GM23248 (cell line): ENCODE measurements around the gene WDR27. TPM values are rescaled to one million over a fixed set of nuclear protein-coding genes. Genes with fewer than 3 reads are reported as not detected.

Experiments used
- DNase-seq: peaks from one replicate; pipeline ENCODE4 v3.0.0-alpha.2; 2015
- H2AFZ ChIP-seq: fragments of 200-600 bp; sonication (generic); 2 replicates; pipeline ENCODE4 v1.6.1; 2016; ENCODE audit warnings: antibody characterized with exemption
- H3F3A ChIP-seq: fragments of 200-600 bp; sonication (generic); 2 replicates; pipeline ENCODE4 v1.6.1; 2016; ENCODE audit warnings: mild to moderate bottlenecking, antibody characterized with exemption, mixed run types; ENCODE audit not compliant: insufficient read depth
- H3K27ac ChIP-seq: fragments of 200-600 bp; sonication (generic); 2 replicates; pipeline ENCODE4 v1.5.1; 2016; ENCODE audit warnings: mild to moderate bottlenecking
- H3K27me3 ChIP-seq: fragments of 200-600 bp; sonication (generic); replicated peaks from 2 replicates; pipeline ENCODE4 v1.6.1; 2016; ENCODE audit warnings: mild to moderate bottlenecking; ENCODE audit not compliant: insufficient read depth
- H3K36me3 ChIP-seq: fragments of 200-600 bp; sonication (generic); 2 replicates; pipeline ENCODE4 v1.6.1; 2016; ENCODE audit warnings: low read depth, mild to moderate bottlenecking
- H3K4me1 ChIP-seq: fragments of 200-600 bp; sonication (generic); 2 replicates; pipeline ENCODE4 v1.6.1; 2016; ENCODE audit warnings: mild to moderate bottlenecking; ENCODE audit not compliant: insufficient read depth
- H3K4me2 ChIP-seq: fragments of 200-600 bp; sonication (generic); one replicate; pipeline ENCODE4 v1.6.1; 2016; ENCODE audit warnings: mild to moderate bottlenecking; ENCODE audit not compliant: unreplicated experiment
- H3K4me3 ChIP-seq: fragments of 200-600 bp; sonication (generic); 2 replicates; pipeline ENCODE4 v1.5.1; 2016; ENCODE audit warnings: mild to moderate bottlenecking
- H3K79me2 ChIP-seq: fragments of 200-600 bp; sonication (generic); 2 replicates; pipeline ENCODE4 v1.6.1; 2016; ENCODE audit warnings: mild to moderate bottlenecking; ENCODE audit not compliant: insufficient read depth
- H3K9ac ChIP-seq: fragments of 200-600 bp; sonication (generic); 2 replicates; pipeline ENCODE4 v1.6.1; 2016; ENCODE audit warnings: mild to moderate bottlenecking
- H3K9me2 ChIP-seq: fragments of 200-600 bp; sonication (generic); 2 replicates; pipeline ENCODE4 v1.6.1; 2016; ENCODE audit warnings: mixed run types, mild to moderate bottlenecking, moderate library complexity; ENCODE audit not compliant: insufficient read depth
- H3K9me3 ChIP-seq: fragments of 200-600 bp; sonication (generic); one replicate; pipeline ENCODE4 v1.6.1; 2017; ENCODE audit warnings: low read depth
- H4K20me1 ChIP-seq: fragments of 200-600 bp; sonication (generic); 2 replicates; pipeline ENCODE4 v1.6.0; 2016; ENCODE audit not compliant: insufficient read depth
- EZH2 ChIP-seq: fragments of 200-600 bp; sonication (generic); IDR thresholded peaks from 2 replicates; pipeline ENCODE4 v1.6.1; 2018; ENCODE audit warnings: antibody characterized with exemption, mild to moderate bottlenecking; ENCODE audit not compliant: insufficient read depth, poor library complexity, severe bottlenecking
- EZH2phosphoT487 ChIP-seq: fragments of 200-600 bp; sonication (generic); IDR thresholded peaks from 2 replicates; pipeline ENCODE4 v1.6.1; 2018; ENCODE audit warnings: antibody characterized with exemption, moderate library complexity, mild to moderate bottlenecking, low read depth; ENCODE audit not compliant: insufficient read depth
- WGBS, 2 experiments: methylation state at CpG; one replicate each; pipeline ENCODE4 v1.1.6; 2015 to 2017; ENCODE audit warnings: low lambda C conversion rate in 2 of 2, low coverage in 1 of 2; ENCODE audit errors: missing lambda C conversion rate in 2 of 2; 5-methylcytosine and 5-hydroxymethylcytosine counted together
- in situ Hi-C: fragments of 300-500 bp; cut with MboI; formaldehyde crosslinking; loops from 2 replicates; pipeline ENCODE4 v1.15.0; 2020
- polyA plus RNA-seq: library from polyadenylated mRNA; unstranded; fragments of >200 nt; fragmentation: Nextera tagmentation; extraction: Ambion mirVana; gene quantifications from 2 replicates; pipeline ENCODE4 v1.2.1, GENCODE V29; 2016
- total RNA-seq: library from RNA; depleted of rRNA; stranded (reverse); fragments of >200 nt; shearing (Covaris generic); gene quantifications from 2 replicates; pipeline ENCODE4 v1.2.3, GENCODE V29; 2014

The WDR27 gene
- total and polyA plus RNA-seq, 2 experiments from 2014 or later = 9.2 to 9.3 TPM

- H2AFZ ChIP-seq = no peak overlapping the region
- in situ Hi-C loops = loop anchor here (25.0 kb wide), 1 partner anchor 727 kb away; no protein-coding TSS in a partner anchor
- H3K27me3 ChIP-seq = no peaks in the 10 kb centered on the region
- H3K79me2 ChIP-seq = no peaks in the 10 kb centered on the region
- H3K27ac ChIP-seq = no peak overlapping the region
- H3K9ac ChIP-seq = no peak overlapping the region
- WGBS, 2 experiments = 83% methylated on average over 21 of the region's 21 CpGs
- no peaks in the 10 kb centered on the region for H4K20me1 ChIP-seq
- no peaks in the 10 kb centered on the region for H3K4me1 ChIP-seq
- H3K9me2 ChIP-seq = no peaks in the 10 kb centered on the region
- no peaks in the 10 kb centered on the region for H3F3A ChIP-seq
- H3K4me3 ChIP-seq = no peak overlapping the region
- no peak overlapping the region for H3K4me2 ChIP-seq
- no peaks in the 10 kb centered on the region for H3K9me3 ChIP-seq
- no peaks in the 10 kb centered on the region for H3K36me3 ChIP-seq
- no peak for TF ChIP-seq EZH2
- TF ChIP-seq EZH2phosphoT487 = no peak
- no peak for DNase-seq
Measured at GRCh38 chr6:169639653-169640278, 62.1 kb downstream of the WDR27 start.

DNA sequence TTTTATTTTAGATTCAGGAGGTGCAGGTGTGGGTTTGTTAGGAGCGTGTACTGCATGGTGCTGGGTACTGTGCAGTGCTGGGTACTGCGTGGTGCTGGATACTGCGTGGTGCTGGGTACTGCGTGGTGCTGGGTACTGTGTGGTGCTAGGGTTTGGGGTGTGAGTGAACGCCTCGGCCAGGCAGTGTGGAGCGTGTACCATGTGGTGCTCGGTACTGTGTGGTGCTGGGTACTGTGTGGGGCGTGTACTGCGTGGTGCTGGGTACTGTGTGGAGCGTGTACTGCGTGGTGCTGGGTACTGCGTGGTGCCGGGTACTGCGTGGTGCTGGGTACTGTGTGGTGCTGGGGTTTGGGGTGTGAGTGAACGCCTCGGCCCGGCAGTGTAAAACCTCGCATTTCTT lies 62.9 kb downstream of the WDR27 start:
- H3K9ac ChIP-seq = no peak overlapping the region
- no peak overlapping the region for H3K4me3 ChIP-seq
- no peak for DNase-seq
- TF ChIP-seq EZH2 = no peak
- TF ChIP-seq EZH2phosphoT487 = no peak
- H3K9me3 ChIP-seq = no peaks in the 10 kb centered on the region
- in situ Hi-C loops = loop anchor here (25.0 kb wide), 1 partner anchor 727 kb away; no protein-coding TSS in a partner anchor
- H3K79me2 ChIP-seq = no peaks in the 10 kb centered on the region
- no peaks in the 10 kb centered on the region for H3K4me1 ChIP-seq
- 97 to 99% methylated on average over 19 of the region's 19 CpGs for WGBS, 2 experiments
- H2AFZ ChIP-seq = no peak overlapping the region
- no peaks in the 10 kb centered on the region for H3K36me3 ChIP-seq
- H3K27me3 ChIP-seq = no peaks in the 10 kb centered on the region
- H3F3A ChIP-seq = no peaks in the 10 kb centered on the region
- no peaks in the 10 kb centered on the region for H3K9me2 ChIP-seq
- H3K4me2 ChIP-seq = no peak overlapping the region
- no peaks in the 10 kb centered on the region for H4K20me1 ChIP-seq
- H3K27ac ChIP-seq = no peak overlapping the region

GRCh38 chr6:169638388-169638787 lies 63.4 kb downstream of the WDR27 start:
- H3K27me3 ChIP-seq = no peaks in the 10 kb centered on the region

GRCh38 chr6:169635345-169635744 lies 66.5 kb downstream of the WDR27 start:
- Histone ChIP-seq H3K9me3 (no peaks in the 10 kb centered on the region), H3K9ac (no peak overlapping the region), H3K27me3 (no peaks in the 10 kb centered on the region), H4K20me1 (no peaks in the 10 kb centered on the region), H2AFZ (no peak overlapping the region), H3K4me2 (no peak overlapping the region), H3K27ac (no peak overlapping the region), H3K36me3 (no peaks in the 10 kb centered on the region), H3K4me1 (no peaks in the 10 kb centered on the region), H3F3A (no peaks in the 10 kb centered on the region), H3K79me2 (no peaks in the 10 kb centered on the region), H3K9me2 (no peaks in the 10 kb centered on the region), H3K4me3 (no peak overlapping the region)
- 89 to 97% methylated on average over 11 to 12 of the region's 12 CpGs for WGBS, 2 experiments
- no peak for DNase-seq
- TF ChIP-seq EZH2 = no peak
- no peak for TF ChIP-seq EZH2phosphoT487
- in situ Hi-C loops = loop anchor here (25.0 kb wide), 1 partner anchor 723 kb away; no protein-coding TSS in a partner anchor

More at GRCh38 chr6:169638388-169638787, 63.4 kb downstream of the WDR27 start:
- no peaks in the 10 kb centered on the region for H3F3A ChIP-seq
- H3K9me2 ChIP-seq = no peaks in the 10 kb centered on the region
- H3K4me2 ChIP-seq = no peak overlapping the region
- H3K36me3 ChIP-seq = no peaks in the 10 kb centered on the region
- H3K9me3 ChIP-seq = no peaks in the 10 kb centered on the region
- DNase-seq = no peak
- H3K79me2 ChIP-seq = no peaks in the 10 kb centered on the region
- no peak for TF ChIP-seq EZH2phosphoT487
- no peak for TF ChIP-seq EZH2
- no peaks in the 10 kb centered on the region for H3K4me1 ChIP-seq
- H3K27ac ChIP-seq = no peak overlapping the region
- no peaks in the 10 kb centered on the region for H4K20me1 ChIP-seq
- no peak overlapping the region for H2AFZ ChIP-seq
- no peak overlapping the region for H3K9ac ChIP-seq
- H3K4me3 ChIP-seq = no peak overlapping the region
- 98 to 99% methylated on average over 14 of the region's 14 CpGs for WGBS, 2 experiments
- in situ Hi-C loops = loop anchor here (25.0 kb wide), 1 partner anchor 726 kb away; no protein-coding TSS in a partner anchor
